ENCODE measurements around the gene CAPN1. TPM values are rescaled to one million over a fixed set of nuclear protein-coding genes. Genes with fewer than 3 reads are reported as not detected.

The CAPN1 gene
- total and polyA plus RNA-seq, 9 of the 15 experiments (the other 6 are each of a cell fraction or from before 2014, with no cell fraction given), result 3.5 to 199 (median 61.6) TPM

- TF ChIP-seq CLOCK (CRISPR knock-in tag; IDR thresholded peaks at IDR 0.05; ENCODE audit: borderline replicate concordance), result no peak
- TF ChIP-seq POLR2A (conservative IDR thresholded peaks at IDR 0.05), result no peak
- TF ChIP-seq PBX2 (CRISPR knock-in tag; IDR thresholded peaks at IDR 0.05; ENCODE audit: low read depth), result no peak
- TF ChIP-seq PBX2 (tag; conservative IDR thresholded peaks at IDR 0.05; ENCODE audit: low read depth), result no peak
- TF ChIP-seq PTTG1 (tag; IDR thresholded peaks at IDR 0.05; ENCODE audit: low read depth), result no peak
- no peak for TF ChIP-seq HLTF (IDR thresholded peaks at IDR 0.05)
- no peak for TF ChIP-seq ZNF707 (CRISPR knock-in tag; conservative IDR thresholded peaks at IDR 0.05)
- TF ChIP-seq MNT (conservative IDR thresholded peaks at IDR 0.05), result no peak; a peak in 1 of 4 replicates
- TF ChIP-seq RAD21 (CRISPR knock-in tag; conservative IDR thresholded peaks at IDR 0.05 in 1 of 2, IDR thresholded peaks at IDR 0.05 in 1 of 2), result no peak
- TF ChIP-seq, protein P1, sequence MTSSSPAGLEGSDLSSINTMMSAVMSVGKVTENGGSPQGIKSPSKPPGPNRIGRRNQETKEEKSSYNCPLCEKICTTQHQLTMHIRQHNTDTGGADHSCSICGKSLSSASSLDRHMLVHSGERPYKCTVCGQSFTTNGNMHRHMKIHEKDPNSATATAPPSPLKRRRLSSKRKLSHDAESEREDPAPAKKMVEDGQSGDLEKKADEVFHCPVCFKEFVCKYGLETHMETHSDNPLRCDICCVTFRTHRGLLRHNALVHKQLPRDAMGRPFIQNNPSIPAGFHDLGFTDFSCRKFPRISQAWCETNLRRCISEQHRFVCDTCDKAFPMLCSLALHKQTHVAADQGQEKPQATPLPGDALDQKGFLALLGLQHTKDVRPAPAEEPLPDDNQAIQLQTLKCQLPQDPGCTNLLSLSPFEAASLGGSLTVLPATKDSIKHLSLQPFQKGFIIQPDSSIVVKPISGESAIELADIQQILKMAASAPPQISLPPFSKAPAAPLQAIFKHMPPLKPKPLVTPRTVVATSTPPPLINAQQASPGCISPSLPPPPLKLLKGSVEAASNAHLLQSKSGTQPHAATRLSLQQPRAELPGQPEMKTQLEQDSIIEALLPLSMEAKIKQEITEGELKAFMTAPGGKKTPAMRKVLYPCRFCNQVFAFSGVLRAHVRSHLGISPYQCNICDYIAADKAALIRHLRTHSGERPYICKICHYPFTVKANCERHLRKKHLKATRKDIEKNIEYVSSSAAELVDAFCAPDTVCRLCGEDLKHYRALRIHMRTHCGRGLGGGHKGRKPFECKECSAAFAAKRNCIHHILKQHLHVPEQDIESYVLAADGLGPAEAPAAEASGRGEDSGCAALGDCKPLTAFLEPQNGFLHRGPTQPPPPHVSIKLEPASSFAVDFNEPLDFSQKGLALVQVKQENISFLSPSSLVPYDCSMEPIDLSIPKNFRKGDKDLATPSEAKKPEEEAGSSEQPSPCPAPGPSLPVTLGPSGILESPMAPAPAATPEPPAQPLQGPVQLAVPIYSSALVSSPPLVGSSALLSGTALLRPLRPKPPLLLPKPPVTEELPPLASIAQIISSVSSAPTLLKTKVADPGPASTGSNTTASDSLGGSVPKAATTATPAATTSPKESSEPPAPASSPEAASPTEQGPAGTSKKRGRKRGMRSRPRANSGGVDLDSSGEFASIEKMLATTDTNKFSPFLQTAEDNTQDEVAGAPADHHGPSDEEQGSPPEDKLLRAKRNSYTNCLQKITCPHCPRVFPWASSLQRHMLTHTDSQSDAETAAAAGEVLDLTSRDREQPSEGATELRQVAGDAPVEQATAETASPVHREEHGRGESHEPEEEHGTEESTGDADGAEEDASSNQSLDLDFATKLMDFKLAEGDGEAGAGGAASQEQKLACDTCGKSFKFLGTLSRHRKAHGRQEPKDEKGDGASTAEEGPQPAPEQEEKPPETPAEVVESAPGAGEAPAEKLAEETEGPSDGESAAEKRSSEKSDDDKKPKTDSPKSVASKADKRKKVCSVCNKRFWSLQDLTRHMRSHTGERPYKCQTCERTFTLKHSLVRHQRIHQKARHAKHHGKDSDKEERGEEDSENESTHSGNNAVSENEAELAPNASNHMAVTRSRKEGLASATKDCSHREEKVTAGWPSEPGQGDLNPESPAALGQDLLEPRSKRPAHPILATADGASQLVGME (CRISPR knock-in tag; IDR thresholded peaks at IDR 0.05), result no peak
- peak; percentile 66 for TF ChIP-seq CBFA2T3 (IDR thresholded peaks at IDR 0.05)
- TF ChIP-seq HNRNPUL1 (IDR thresholded peaks at IDR 0.05; ENCODE audit: low read length), result no peak
- peak; percentile 75 for TF ChIP-seq ZFX (CRISPR knock-in tag; IDR thresholded peaks at IDR 0.05)
Measured at GRCh38 chr11:65181569-65182257, at the start of gene CAPN1 (continued).

All from K562 (cell line).